Transverse colon (tissue), 4 donors: ENCODE data around the gene FANCC. TPM values are rescaled to one million over a fixed set of nuclear protein-coding genes. Genes with fewer than 3 reads are reported as not detected.

Source experiments
- DNase-seq: peaks from one replicate; pipeline ENCODE4 v3.0.0-alpha.2; 2019
- H3K27ac ChIP-seq, 4 donors: fragments of 200-600 bp; sonication (generic); 2 replicates each; pipeline ENCODE4 v1.5.1; 2016 to 2018; ENCODE audit warnings: inconsistent platforms in 4 of 4
- H3K27me3 ChIP-seq: fragments of 200-600 bp; sonication (generic); 2 replicates; pipeline ENCODE4 v1.5.1; 2017; ENCODE audit warnings: inconsistent platforms
- H3K36me3 ChIP-seq, 4 donors: fragments of 200-600 bp; sonication (generic); 2 replicates each; pipeline ENCODE4 v1.5.1; 2017 to 2019; ENCODE audit warnings: inconsistent platforms in 4 of 4
- H3K4me1 ChIP-seq, 4 donors: fragments of 200-600 bp; sonication (generic); 2 replicates each; pipeline ENCODE4 v1.5.1; 2017 to 2020; ENCODE audit warnings: inconsistent platforms in 4 of 4
- H3K4me3 ChIP-seq, 4 donors: fragments of 200-600 bp; sonication (generic); 1 replicate in 1 of 4; 2 replicates in 3 of 4; pipeline versions ENCODE4 v1.5.1 to v1.6.1; 2017 to 2019; ENCODE audit warnings: inconsistent platforms in 4 of 4
- H3K9me3 ChIP-seq, 2 donors: fragments of 200-600 bp; sonication (generic); 2 replicates each; pipeline ENCODE4 v1.5.1; 2017 to 2019; ENCODE audit warnings: inconsistent platforms in 2 of 2
- EP300 ChIP-seq: sonication (generic); formaldehyde crosslinking; IDR thresholded peaks from one replicate; pipeline ENCODE4 v1.6.1; 2017; ENCODE audit warnings: antibody characterized with exemption, low read depth
- POLR2A ChIP-seq: fragments of 450-650 bp; IDR thresholded peaks from one replicate; pipeline ENCODE4 v1.6.1; 2016; ENCODE audit warnings: antibody characterized with exemption, mild to moderate bottlenecking, moderate library complexity
- POLR2AphosphoS5 ChIP-seq, 3 donors: sonication (generic); formaldehyde crosslinking; IDR thresholded peaks; one replicate each; pipeline ENCODE4 v1.6.1; 2016; ENCODE audit warnings: antibody characterized with exemption in 3 of 3
- WGBS, 2 donors: methylation state at CpG; one replicate each; pipeline ENCODE4 v1.1.5; 2018; ENCODE audit warnings: low coverage in 1 of 2; 5-methylcytosine and 5-hydroxymethylcytosine counted together
- in situ Hi-C, 4 donors: fragments of 200-750 bp; cut with MboI; loops; one replicate each; pipeline versions ENCODE4 v1.15.0 to v1.15.1; 2017; ENCODE audit warnings: low sequenced_read_pairs in 3 of 4, low pct_ligation_motif_present in 1 of 4, low pct_unique_long_range_greater_than_20kb in 1 of 4
- intact Hi-C: fragments of 100-400 bp; cut with DNase I; formaldehyde crosslinking; loops from one replicate; pipeline ENCODE4 v1.15.1; 2023; ENCODE audit warnings: low total_unique reads
- total RNA-seq, 4 donors: library from RNA; depleted of rRNA; stranded (reverse); fragments of >200 nt; gene quantifications; one replicate each; pipeline ENCODE4 v1.1.0, GENCODE V29; 2016
- TF ChIP-seq, protein P1 (sequence below), 5 experiments: fragments of 200-600 bp in 3 of 5; fragments of 450-650 bp in 2 of 5; sonication (generic) in 3 of 5; IDR thresholded peaks; 1 replicate in 2 of 5; 2 replicates in 3 of 5; pipeline ENCODE4 v1.5.1; 2016 to 2017; ENCODE audit warnings: antibody characterized with exemption in 5 of 5, inconsistent platforms in 3 of 5, mild to moderate bottlenecking in 2 of 5, moderate library complexity in 1 of 5

The FANCC gene
- total RNA-seq, 4 donors from 2014 or later: 4.0 to 10.3 (median 9.5) TPM

DNA sequence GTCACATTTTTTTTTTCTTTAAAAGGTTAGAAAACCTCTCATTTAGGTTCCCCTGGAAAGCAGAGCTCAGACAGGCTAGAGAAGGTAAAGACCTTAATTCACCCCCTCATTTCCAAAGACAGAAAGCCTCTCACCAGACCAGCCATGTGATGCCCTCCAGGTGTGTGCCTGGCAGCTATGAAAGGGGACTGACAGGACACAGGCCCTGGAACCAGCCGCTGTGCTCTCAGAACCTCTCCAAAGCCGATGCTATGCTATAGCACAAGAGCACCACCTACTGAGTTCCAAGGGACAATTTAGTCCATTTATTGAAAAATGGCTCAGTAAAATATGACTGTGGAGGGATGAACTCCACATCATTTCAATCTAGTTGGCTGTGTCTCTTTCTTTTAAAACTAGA is 48.8 kb downstream of the FANCC start:
- no peaks in the 10 kb centered on the region for H3K36me3 ChIP-seq
- in situ Hi-C loops: no loop called here
- H3K4me1 ChIP-seq: peaks cover 9 to 38% (median 20%) of the 10 kb centered on the region in 4 donors
- no peaks in the 10 kb centered on the region for H3K9me3 ChIP-seq
- 55% methylated on average over 2 of the region's 2 CpGs; no CpG with 5 or more reads in 1 of the 2 donors for WGBS, 2 donors
- intact Hi-C loops: no loop called here
- H3K4me3 ChIP-seq: no peak overlapping the region
- TF ChIP-seq EP300 (no peak), POLR2AphosphoS5 (IDR thresholded peaks at IDR 0.05) (peak in 1 of 3 donors; percentile 15), POLR2A (no peak)
- TF ChIP-seq, protein P1, sequence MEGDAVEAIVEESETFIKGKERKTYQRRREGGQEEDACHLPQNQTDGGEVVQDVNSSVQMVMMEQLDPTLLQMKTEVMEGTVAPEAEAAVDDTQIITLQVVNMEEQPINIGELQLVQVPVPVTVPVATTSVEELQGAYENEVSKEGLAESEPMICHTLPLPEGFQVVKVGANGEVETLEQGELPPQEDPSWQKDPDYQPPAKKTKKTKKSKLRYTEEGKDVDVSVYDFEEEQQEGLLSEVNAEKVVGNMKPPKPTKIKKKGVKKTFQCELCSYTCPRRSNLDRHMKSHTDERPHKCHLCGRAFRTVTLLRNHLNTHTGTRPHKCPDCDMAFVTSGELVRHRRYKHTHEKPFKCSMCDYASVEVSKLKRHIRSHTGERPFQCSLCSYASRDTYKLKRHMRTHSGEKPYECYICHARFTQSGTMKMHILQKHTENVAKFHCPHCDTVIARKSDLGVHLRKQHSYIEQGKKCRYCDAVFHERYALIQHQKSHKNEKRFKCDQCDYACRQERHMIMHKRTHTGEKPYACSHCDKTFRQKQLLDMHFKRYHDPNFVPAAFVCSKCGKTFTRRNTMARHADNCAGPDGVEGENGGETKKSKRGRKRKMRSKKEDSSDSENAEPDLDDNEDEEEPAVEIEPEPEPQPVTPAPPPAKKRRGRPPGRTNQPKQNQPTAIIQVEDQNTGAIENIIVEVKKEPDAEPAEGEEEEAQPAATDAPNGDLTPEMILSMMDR (IDR thresholded peaks at IDR 0.05): peak in 2 of 5 experiments; percentile 19 to 25
- no peak overlapping the region for H3K27ac ChIP-seq
- H3K27me3 ChIP-seq: no peaks in the 10 kb centered on the region
- no peak for DNase-seq

DNA sequence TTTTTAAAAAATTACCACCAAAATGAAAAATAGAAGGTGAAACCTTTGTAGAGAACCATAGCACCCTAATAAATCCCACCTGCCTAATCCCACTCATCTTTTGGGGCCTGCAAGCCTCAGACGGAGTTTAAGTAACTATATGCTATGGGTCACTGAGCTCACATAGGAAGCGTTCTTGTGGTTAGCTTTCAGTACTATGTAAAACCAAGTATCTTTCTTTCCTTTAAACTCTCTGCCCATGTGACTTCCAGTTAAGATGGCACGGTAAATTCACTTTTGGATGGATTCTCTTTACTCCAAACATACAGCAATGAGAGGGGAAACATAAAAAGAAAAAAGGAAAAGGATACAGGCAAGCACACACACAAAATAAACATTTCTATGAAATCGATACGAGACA is 50.9 kb downstream of the FANCC start:
- peaks cover 9 to 38% (median 20%) of the 10 kb centered on the region in 4 donors for H3K4me1 ChIP-seq
- H3K9me3 ChIP-seq: no peaks in the 10 kb centered on the region
- TF ChIP-seq POLR2A: no peak
- TF ChIP-seq EP300: no peak
- TF ChIP-seq POLR2AphosphoS5 (IDR thresholded peaks at IDR 0.05): no peak
- TF ChIP-seq, protein P1 (IDR thresholded peaks at IDR 0.05): no peak
- no peak for DNase-seq
- H3K4me3 ChIP-seq: no peak overlapping the region
- in situ Hi-C loops (no loop called here), intact Hi-C loops (no loop called here)
- H3K36me3 ChIP-seq: no peaks in the 10 kb centered on the region
- WGBS, 2 donors: 74 to 81% methylated on average over 5 of the region's 5 CpGs
- no peaks in the 10 kb centered on the region for H3K27me3 ChIP-seq
- H3K27ac ChIP-seq: no peak overlapping the region

DNA sequence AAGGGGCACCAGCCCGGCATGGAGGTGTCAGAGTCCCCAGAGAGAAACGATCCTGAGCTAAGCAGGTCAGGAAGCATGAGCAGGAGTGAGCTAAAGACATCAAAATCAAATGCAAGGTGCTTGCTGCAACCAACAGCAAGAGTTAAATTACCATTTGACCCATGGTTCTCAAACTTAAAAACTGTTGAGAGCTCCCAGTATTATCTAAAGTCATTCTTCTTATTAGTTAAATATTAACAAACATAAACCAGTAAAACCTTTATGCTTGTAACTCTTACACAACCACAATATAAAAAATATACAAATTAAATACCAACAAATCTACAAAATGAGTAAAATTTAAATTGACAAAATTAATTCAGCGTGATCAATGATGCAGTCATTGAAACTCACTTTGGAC is 51.5 kb downstream of the FANCC start:
- in situ Hi-C loops (no loop called here), intact Hi-C loops (no loop called here)
- no peak overlapping the region for H3K27ac ChIP-seq
- H3K4me3 ChIP-seq: no peak overlapping the region
- H3K4me1 ChIP-seq: peaks cover 9 to 38% (median 20%) of the 10 kb centered on the region in 4 donors
- whole genome bisulfite sequencing, 2 donors: 49 to 54% methylated on average over 3 of the region's 3 CpGs
- DNase-seq: no peak
- H3K9me3 ChIP-seq: no peaks in the 10 kb centered on the region
- H3K27me3 ChIP-seq: no peaks in the 10 kb centered on the region
- TF ChIP-seq POLR2AphosphoS5 (IDR thresholded peaks at IDR 0.05) (no peak), EP300 (no peak), POLR2A (no peak)
- TF ChIP-seq, protein P1 (IDR thresholded peaks at IDR 0.05): no peak
- no peaks in the 10 kb centered on the region for H3K36me3 ChIP-seq

DNA sequence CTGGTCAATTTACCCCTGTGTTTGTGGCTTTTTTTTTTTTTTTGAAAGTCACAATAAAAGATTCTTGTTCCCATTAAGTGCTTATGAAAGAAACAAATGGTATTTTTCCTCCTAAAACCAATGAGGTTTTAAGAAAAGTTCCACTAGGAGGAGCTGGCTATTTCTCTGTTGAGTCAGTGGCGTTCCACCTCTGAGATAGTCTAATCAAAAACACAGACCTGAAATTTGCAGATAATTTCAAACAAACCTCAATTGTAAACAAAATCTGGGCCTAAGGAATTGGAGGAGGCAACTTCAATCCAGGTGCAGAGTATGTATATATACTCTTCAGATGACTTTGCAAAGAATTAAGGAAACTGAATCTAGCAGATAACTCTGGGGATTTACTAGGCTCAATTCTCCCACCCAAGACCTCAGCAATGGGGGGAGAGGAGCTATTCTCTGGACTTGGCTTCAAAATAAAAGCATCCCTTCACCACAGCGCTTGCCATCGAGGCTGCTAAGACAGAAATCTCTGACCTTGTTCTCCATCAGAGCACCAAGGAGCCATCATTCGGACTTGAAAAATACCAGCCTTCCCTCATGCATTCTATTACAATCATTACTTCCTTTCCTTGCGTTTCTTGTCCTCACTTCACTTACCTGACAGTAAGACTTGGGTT is 52.4 kb downstream of the FANCC start:
- TF ChIP-seq, protein P1 (IDR thresholded peaks at IDR 0.05): peak in 4 of 5 experiments; percentile 22 to 31 (median 24)
- TF ChIP-seq POLR2A (no peak), EP300 (no peak), POLR2AphosphoS5 (IDR thresholded peaks at IDR 0.05) (no peak)
- in situ Hi-C loops (no loop called here), intact Hi-C loops (no loop called here)
- Histone ChIP-seq H3K4me1 (peaks cover 9 to 38% (median 19%) of the 10 kb centered on the region in 4 donors), H3K4me3 (no peak overlapping the region), H3K9me3 (no peaks in the 10 kb centered on the region), H3K27ac (no peak overlapping the region), H3K36me3 (no peaks in the 10 kb centered on the region), H3K27me3 (no peaks in the 10 kb centered on the region)
- DNase-seq: no peak
- 62 to 75% methylated on average over 5 of the region's 5 CpGs for WGBS, 2 donors
